ENCODE results near the gene AHCYL1.

GRCh38 chr1:110048240-110048639 is 63.7 kb downstream of the AHCYL1 start:
- no peak for TF ChIP-seq CTCF (IDR thresholded peaks at IDR 0.05)
- no peak for TF ChIP-seq POLR2A (IDR thresholded peaks at IDR 0.05)
